Small intestine (tissue), 7 donors: ENCODE results near the gene HNF4A. TPM values are rescaled to one million over a fixed set of nuclear protein-coding genes. Genes with fewer than 3 reads are reported as not detected.
A peak's percentile ranks its signal among the peaks of the same experiment; 100 is the strongest.

Experiments
- DNase-seq, 2 donors: peaks; one replicate each; pipeline versions ENCODE4 v3.0.0 to v3.0.0-alpha.2; 2013
- FAIRE-seq: peaks from 2 replicates; lab custom pipeline; 2012; peaks lifted over from hg19 to GRCh38; lab: Jason Lieb, UNC
- H3K27ac ChIP-seq, 3 donors: one replicate each; pipeline ENCODE4 v1.5.1; 2013; ENCODE audit warnings: low read length in 2 of 3, mild to moderate bottlenecking in 2 of 3, control low read depth in 1 of 3, inconsistent platforms in 1 of 3, low read depth in 1 of 3, moderate library complexity in 1 of 3
- H3K27me3 ChIP-seq, 3 donors: one replicate each; pipeline ENCODE4 v1.6.1; 2013; ENCODE audit warnings: low read length in 3 of 3, inconsistent platforms in 1 of 3; ENCODE audit not compliant: control insufficient read depth in 3 of 3, insufficient read depth in 3 of 3
- H3K36me3 ChIP-seq, 3 donors: one replicate each; pipeline ENCODE4 v1.6.1; 2013; ENCODE audit warnings: low read length in 3 of 3, inconsistent platforms in 1 of 3, low read depth in 1 of 3, mild to moderate bottlenecking in 1 of 3, moderate library complexity in 1 of 3; ENCODE audit not compliant: control insufficient read depth in 3 of 3, insufficient read depth in 2 of 3
- H3K4me1 ChIP-seq, 3 donors: one replicate each; pipeline ENCODE4 v1.6.1; 2013; ENCODE audit warnings: low read length in 2 of 3, inconsistent platforms in 1 of 3, low read depth in 1 of 3, mild to moderate bottlenecking in 1 of 3, moderate library complexity in 1 of 3; ENCODE audit not compliant: control insufficient read depth in 3 of 3, insufficient read depth in 2 of 3
- H3K4me3 ChIP-seq, 3 donors: one replicate each; pipeline ENCODE4 v1.5.1; 2013; ENCODE audit warnings: low read length in 3 of 3, control low read depth in 1 of 3, inconsistent platforms in 1 of 3, low read depth in 1 of 3, mild to moderate bottlenecking in 1 of 3, moderate library complexity in 1 of 3
- H3K9me3 ChIP-seq, 2 donors: one replicate each; pipeline ENCODE4 v1.6.1; 2013; ENCODE audit warnings: low read depth in 1 of 2, low read length in 1 of 2; ENCODE audit not compliant: control insufficient read depth in 2 of 2, insufficient read depth in 1 of 2
- WGBS, 3 donors: extraction: QIAGEN DNeasy Blood & Tissue Kit; methylation state at CpG; one replicate each; pipeline ENCODE4 v1.1.7; 2013; 5-methylcytosine and 5-hydroxymethylcytosine counted together
- polyA plus RNA-seq, 4 donors: library from polyadenylated mRNA; stranded (reverse) in 3 of 4; unstranded in 1 of 4; fragments of 200-250 nt in 3 of 4; fragments of 120-200 nt in 1 of 4; gene quantifications; one replicate each; pipeline versions ENCODE4 v1.2.1 to v1.2.3, GENCODE V29; 2013
- donor health status: healthy with polysubstance abuse.
- donor health status: control.
- donor health status: control.
- donor health status: Bipolar disorder and iron deficiency.
- donor health status: healthy.

The HNF4A gene
- polyA plus RNA-seq, 4 donors, result 56.7 to 324 (median 111) TPM

DNA sequence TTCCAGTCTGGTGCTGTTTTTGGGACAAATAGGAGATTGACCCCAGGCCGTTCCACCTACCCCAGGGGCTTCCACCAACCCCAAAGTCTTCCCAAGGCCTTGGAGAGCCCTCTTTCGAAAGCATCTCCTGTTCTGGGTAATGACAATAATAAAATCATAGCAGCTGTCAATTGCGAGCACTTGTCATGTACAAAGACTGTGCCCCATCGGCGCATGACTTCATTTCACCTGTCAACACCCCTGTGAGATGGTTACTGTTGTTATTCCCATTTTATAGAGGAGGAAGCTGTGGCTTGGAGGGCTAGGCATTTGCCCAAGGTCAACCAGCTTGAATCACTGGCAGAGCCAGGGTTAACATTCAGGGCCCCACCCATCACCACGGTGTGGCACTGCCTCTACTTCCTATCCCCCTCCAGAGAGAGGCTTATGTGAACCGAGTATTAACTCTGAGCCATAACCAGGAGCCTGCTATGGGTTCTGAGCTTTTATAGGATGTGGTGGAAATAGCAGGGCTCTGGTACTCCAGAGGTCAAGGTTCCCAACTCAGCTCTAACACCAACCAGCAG, 51.2 kb downstream of the HNF4A start:
- no peak for FAIRE-seq
- DNase-seq, result peak; percentile 68 to 77
- H3K27me3 ChIP-seq, result no peaks in the 10 kb centered on the region
- peaks cover 0 to 94% (median 9%) of the 10 kb centered on the region in 3 donors for H3K36me3 ChIP-seq
- H3K27ac ChIP-seq, result peak overlapping the region; percentile 88 to 97 (median 94)
- 12 to 51% (median 27%) methylated on average over 7 of the region's 7 CpGs for WGBS, 3 donors
- H3K4me1 ChIP-seq, result peaks cover 0 to 64% (median 2%) of the 10 kb centered on the region in 3 donors
- H3K4me3 ChIP-seq, result peak overlapping the region in 1 of 3 donors; percentile 10
- H3K9me3 ChIP-seq, result no peaks in the 10 kb centered on the region

DNA sequence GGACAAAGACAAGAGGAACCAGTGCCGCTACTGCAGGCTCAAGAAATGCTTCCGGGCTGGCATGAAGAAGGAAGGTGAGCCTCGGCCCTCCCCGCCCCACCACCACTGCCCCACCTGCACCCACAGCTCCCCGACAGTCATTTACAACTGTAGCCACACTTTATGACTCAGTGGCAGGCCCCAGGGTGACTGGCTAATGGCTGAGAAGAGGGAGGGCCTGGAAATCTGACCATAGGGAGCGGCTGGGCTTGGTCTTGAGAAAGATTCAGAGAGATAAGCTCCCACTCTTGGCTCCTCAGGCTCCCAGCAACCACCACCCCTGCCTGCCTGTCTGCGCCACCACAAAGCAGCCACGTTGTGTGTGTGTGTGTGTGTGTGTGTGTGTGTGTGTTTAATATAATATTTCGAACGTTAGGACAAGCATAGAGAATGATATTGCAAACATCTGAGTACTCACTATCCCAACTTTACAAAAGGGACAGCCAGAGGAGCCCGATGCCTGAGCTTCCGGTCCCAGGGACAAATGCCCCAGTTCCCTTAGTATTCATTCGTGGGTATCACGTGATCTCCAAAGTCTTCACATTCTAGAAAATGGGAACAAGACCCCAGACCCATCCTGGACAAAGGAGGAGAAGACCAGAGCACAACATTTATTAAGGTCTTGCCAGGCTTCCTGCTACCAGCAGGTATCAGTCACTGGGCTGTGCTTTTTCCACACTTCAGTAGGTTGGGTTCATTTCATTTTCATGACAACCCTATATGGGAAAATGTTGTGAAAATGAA, 52.1 kb downstream of the HNF4A start:
- no peaks in the 10 kb centered on the region for H3K9me3 ChIP-seq

DNA sequence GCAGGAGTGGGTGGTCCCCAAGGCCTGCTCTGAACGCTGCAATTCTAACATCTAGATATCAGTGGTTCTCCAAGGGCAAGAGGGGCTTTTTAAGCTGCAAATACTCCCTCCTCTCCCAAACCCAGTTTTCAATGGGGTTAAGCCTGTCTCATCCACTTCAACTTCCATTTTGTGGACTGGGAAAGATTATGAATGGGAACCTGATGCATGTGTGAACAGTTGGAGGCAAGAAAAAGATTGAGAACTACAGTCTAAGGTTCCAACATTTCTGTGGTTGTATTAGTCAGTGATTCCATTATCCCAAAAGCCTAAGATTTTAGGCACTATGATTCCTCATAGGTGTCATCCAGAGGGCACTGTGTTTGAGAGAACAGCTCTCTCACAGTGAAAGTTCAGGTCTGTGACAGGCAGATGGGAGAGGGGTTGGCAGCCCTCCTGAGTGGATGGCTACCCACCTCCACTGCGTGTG, 53.7 kb downstream of the HNF4A start:
- no peak overlapping the region for H3K4me3 ChIP-seq
- H3K9me3 ChIP-seq, result no peaks in the 10 kb centered on the region
- peaks cover 0 to 89% (median 2%) of the 10 kb centered on the region in 3 donors for H3K4me1 ChIP-seq
- H3K36me3 ChIP-seq, result peaks cover 0 to 96% (median 15%) of the 10 kb centered on the region in 3 donors
- 30 to 64% (median 48%) methylated on average over 2 of the region's 2 CpGs for WGBS, 3 donors
- H3K27me3 ChIP-seq, result peaks cover 0 to 3% (median 0%) of the 10 kb centered on the region in 3 donors
- H3K27ac ChIP-seq, result peak overlapping the region; percentile 64 to 97 (median 87)
- FAIRE-seq (no peak), DNase-seq (no peak)

More for the DNA sequence above, 52.1 kb downstream of the HNF4A start:
- FAIRE-seq (no peak), DNase-seq (peak; percentile 95 to 99)
- 13 to 50% (median 24%) methylated on average over 14 of the region's 14 CpGs for WGBS, 3 donors
- Histone ChIP-seq H3K27me3 (peaks cover 0 to 3% (median 0%) of the 10 kb centered on the region in 3 donors), H3K36me3 (peaks cover 0 to 96% (median 13%) of the 10 kb centered on the region in 3 donors), H3K4me1 (peaks cover 0 to 73% (median 2%) of the 10 kb centered on the region in 3 donors), H3K4me3 (peak overlapping the region in 1 of 3 donors; percentile 10), H3K27ac (peak overlapping the region; percentile 88 to 97 (median 94))

DNA sequence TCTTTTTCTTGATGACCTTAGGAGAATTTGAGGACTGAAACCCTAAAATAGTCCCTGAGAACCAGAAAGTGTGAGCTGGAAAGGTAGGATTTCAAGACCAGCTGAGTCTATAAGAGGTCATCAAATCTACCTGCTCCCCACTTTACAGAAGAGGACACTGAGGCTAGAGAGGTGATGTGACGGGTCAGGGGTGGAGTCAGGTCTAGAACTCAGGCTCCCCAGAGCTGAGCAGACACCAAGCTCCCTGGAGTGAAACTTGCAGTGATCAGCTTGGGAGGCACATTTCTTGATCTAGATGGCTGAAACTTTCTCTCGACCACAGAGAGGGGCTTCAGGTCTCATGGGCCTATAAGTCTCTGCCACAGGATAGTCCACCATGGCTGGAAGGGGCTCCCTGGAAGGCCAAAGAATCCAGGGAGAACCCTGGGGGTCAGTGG, 55.1 kb downstream of the HNF4A start:
- DNase-seq (no peak), FAIRE-seq (no peak)
- H3K4me1 ChIP-seq, result peaks cover 0 to 88% (median 2%) of the 10 kb centered on the region in 3 donors

DNA sequence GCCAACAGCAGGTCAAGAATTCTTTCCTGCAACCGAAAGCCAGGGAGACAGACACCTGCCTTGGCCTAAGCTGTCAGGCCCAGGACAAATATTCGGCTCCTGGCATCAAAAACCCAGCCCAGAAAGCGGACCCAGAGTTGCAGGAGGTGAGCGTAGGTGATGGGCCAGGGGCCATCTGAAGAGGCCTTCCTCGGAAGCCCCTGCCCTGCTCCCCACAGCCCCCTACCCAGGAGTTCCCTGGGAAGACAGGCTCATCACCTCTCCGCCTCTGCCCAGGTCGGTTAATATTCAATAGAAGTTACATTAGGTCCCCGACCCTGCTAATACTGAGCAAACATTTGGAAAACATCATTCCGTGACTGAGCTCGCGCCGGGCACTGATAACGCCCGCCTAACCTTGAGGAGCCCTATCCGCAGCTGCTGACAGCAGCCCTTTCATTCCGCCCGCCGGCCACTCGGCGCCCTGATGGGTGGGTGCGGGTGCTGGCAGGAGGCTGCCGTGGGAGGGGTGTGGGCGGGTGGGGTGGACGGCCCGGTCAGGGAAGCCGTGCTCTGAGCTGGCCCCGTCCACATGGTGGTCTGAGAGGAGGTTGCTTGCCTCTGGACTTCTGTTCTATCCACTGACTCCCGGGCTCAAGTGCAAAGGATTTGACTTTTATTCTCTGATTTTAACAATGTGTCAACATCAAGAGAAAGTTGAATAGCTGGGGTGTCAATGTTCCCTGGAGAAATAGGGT, 55.7 kb downstream of the HNF4A start:
- peaks cover 0 to 3% (median 0%) of the 10 kb centered on the region in 3 donors for H3K27me3 ChIP-seq
- H3K27ac ChIP-seq, result peak overlapping the region; percentile 50 to 97 (median 72)

More for the DNA sequence above, 55.1 kb downstream of the HNF4A start:
- 40 to 66% (median 41%) methylated on average over 2 of the region's 2 CpGs for WGBS, 3 donors
- Histone ChIP-seq H3K27me3 (peaks cover 0 to 3% (median 0%) of the 10 kb centered on the region in 3 donors), H3K27ac (peak overlapping the region; percentile 50 to 97 (median 72)), H3K4me3 (no peak overlapping the region), H3K36me3 (peaks cover 0 to 96% (median 15%) of the 10 kb centered on the region in 3 donors), H3K9me3 (no peaks in the 10 kb centered on the region)

DNA sequence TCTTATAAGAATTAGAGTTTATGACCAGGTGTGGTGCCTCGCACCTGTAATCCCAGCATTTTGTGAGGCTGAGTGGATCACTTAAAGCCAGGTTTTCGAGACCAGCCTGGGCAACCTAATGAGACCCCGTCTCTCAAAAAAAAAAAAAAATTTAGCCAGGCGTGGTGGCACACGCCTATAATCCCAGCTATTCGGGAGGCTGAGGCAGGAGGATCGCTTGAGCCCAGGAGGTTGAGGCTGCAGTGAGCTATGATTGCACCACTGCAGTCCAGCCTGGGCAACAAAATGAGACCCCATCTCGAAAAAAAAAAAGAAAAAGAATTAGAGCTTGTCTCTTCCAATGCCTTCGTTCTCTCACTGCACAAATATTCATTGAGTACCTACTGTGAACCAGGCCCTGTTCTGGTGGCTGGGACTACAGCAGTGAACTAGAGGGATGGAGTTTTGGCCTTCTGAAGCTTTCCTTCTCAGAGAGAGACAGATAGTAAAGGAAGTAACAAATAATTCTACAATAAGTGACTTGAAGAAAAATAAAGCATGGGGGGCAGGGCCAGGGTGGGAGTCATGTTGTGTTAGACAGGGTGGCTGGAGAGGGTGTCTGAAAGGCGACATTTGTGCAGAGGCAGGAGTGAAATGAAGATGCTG, 56.4 kb downstream of the HNF4A start:
- H3K4me1 ChIP-seq, result peaks cover 0 to 75% (median 2%) of the 10 kb centered on the region in 3 donors
- peak overlapping the region; percentile 32 to 97 (median 50) for H3K27ac ChIP-seq
- H3K27me3 ChIP-seq, result peaks cover 0 to 3% (median 0%) of the 10 kb centered on the region in 3 donors
- DNase-seq, result no peak
- H3K9me3 ChIP-seq, result no peaks in the 10 kb centered on the region
- H3K36me3 ChIP-seq, result peaks cover 0 to 95% (median 22%) of the 10 kb centered on the region in 3 donors
- 47 to 64% (median 55%) methylated on average over 10 of the region's 10 CpGs for WGBS, 3 donors
- H3K4me3 ChIP-seq, result no peak overlapping the region
- no peak for FAIRE-seq

More for the DNA sequence above, 55.7 kb downstream of the HNF4A start:
- Histone ChIP-seq H3K4me3 (no peak overlapping the region), H3K36me3 (peaks cover 0 to 96% (median 20%) of the 10 kb centered on the region in 3 donors), H3K9me3 (no peaks in the 10 kb centered on the region), H3K4me1 (peaks cover 0 to 82% (median 2%) of the 10 kb centered on the region in 3 donors)
- no peak for FAIRE-seq
- DNase-seq, result peak; percentile 74 to 89
- WGBS, 3 donors, result 9 to 60% (median 47%) methylated on average over 27 to 28 of the region's 28 CpGs

DNA sequence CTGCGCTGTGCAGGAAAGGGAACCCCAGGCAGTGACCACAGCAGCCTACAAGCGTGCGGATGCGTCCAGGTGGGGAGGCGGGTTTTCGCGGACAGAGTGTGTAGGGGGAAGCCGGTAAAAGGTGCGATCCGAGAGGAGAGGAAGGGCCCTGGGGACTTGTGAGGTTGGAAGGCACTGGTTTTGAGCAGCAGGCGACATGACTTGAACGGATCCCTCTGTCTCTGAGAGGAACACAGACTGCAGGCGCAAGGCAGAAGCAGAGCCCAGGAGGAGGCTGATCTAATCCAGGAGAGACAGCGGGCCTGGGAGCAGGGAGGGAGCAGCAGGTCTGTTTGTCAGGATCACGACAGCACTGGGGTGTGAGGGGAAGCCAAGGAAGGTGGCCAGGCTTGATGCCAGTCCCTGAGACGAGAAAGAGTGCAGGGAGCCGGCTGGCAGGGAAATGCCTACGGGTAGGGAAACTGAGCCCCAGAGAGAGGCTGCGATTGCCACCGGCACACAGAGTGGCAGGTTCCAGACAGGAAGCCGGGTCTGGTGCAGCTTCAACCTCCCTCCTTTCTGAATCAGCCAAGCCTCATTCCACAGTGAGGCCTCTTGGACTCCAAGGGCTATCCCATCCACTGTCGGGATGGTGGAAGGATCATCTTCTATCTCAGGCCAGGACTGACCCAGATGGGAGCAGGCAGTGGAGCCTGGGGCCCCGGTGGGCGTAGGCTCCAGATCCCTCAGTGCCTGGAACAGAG, 57.1 kb downstream of the HNF4A start:
- DNase-seq, result no peak
- 51 to 72% (median 66%) methylated on average over 24 of the region's 24 CpGs for WGBS, 3 donors
- peaks cover 0 to 71% (median 2%) of the 10 kb centered on the region in 3 donors for H3K4me1 ChIP-seq

More for the DNA sequence above, 57.1 kb downstream of the HNF4A start:
- Histone ChIP-seq H3K9me3 (no peaks in the 10 kb centered on the region), H3K27me3 (peaks cover 0 to 3% (median 0%) of the 10 kb centered on the region in 3 donors), H3K4me3 (no peak overlapping the region), H3K27ac (peak overlapping the region in 2 of 3 donors; percentile 47 to 97), H3K36me3 (peaks cover 0 to 96% (median 22%) of the 10 kb centered on the region in 3 donors)
- FAIRE-seq, result no peak
